NT2/D1 (cell line): ENCODE data around the gene TP53RK.

Source experiments
- SUZ12 ChIP-seq: IDR thresholded peaks from 2 replicates; pipeline ENCODE4 v1.6.1; 2011; ENCODE audit not compliant: insufficient read length, insufficient read depth; ENCODE audit errors: extremely low read depth
- ZNF274 ChIP-seq: IDR thresholded peaks from 2 replicates; pipeline ENCODE4 v1.6.1; 2011; ENCODE audit warnings: mild to moderate bottlenecking, low read depth, low read length

- TF ChIP-seq ZNF274, result no peak
- TF ChIP-seq SUZ12, result no peak
These were observed 44.5 kb downstream of the TP53RK start for GRCh38 chr20:46644733-46645132.
